IMR-90 (cell line): ENCODE data around the gene TMEM114. TPM values are rescaled to one million over a fixed set of nuclear protein-coding genes. Genes with fewer than 3 reads are reported as not detected.

ENCODE experiments used
- ATAC-seq: fragments of 200-7000 bp; cut with Tn5 transposase; 2 replicates; pipeline ENCODE4 v1.9.1; 2020; ENCODE audit warnings: low read depth, mild to moderate bottlenecking, moderate library complexity
- BruUV-seq: library from RNA; stranded (reverse); fragments of 400-500 nt; replicated peaks from 2 replicates; lab custom pipeline; 2021; lab: Mats Ljungman, UMichigan
- CTCF ChIA-PET: fragments of 300-600 bp; formaldehyde crosslinking; extraction: SDS; loops from one replicate; lab custom pipeline; 2021; ENCODE audit warnings: antibody characterized with exemption; lab: Yijun Ruan, JAX
- POLR2A ChIA-PET: fragments of 300-600 bp; sonication (Branson Sonifier 250); formaldehyde crosslinking; loops from one replicate; lab custom pipeline; 2022; ENCODE audit warnings: antibody characterized with exemption; ENCODE audit not compliant: unreplicated experiment; lab: Charles Lee
- DNase-seq: peaks from one replicate; pipeline ENCODE4 v3.0.0; 2013
- H2AFZ ChIP-seq: replicated peaks from 2 replicates; pipeline ENCODE3; 2013; ENCODE audit warnings: low read length, mild to moderate bottlenecking; ENCODE audit not compliant: poor library complexity
- H2AK5ac ChIP-seq: 2 replicates; pipeline ENCODE4 v1.6.1; 2013; ENCODE audit warnings: low read depth, low read length, inconsistent platforms
- H2AK9ac ChIP-seq: replicated peaks from 2 replicates; pipeline ENCODE3; 2013; ENCODE audit warnings: mild to moderate bottlenecking, low read depth, low read length, moderate library complexity; ENCODE audit not compliant: poor library complexity
- H2BK120ac ChIP-seq: 2 replicates; pipeline ENCODE4 v1.6.1; 2013; ENCODE audit warnings: low read depth, low read length, inconsistent platforms
- H2BK15ac ChIP-seq: 3 replicates; pipeline ENCODE4 v1.6.1; 2013; ENCODE audit warnings: low read depth, low read length, inconsistent platforms
- H2BK20ac ChIP-seq: 2 replicates; pipeline ENCODE4 v1.6.1; 2013; ENCODE audit warnings: low read depth, mild to moderate bottlenecking, inconsistent platforms, low read length, moderate library complexity
- H2BK5ac ChIP-seq: 2 replicates; pipeline ENCODE4 v1.6.1; 2013; ENCODE audit warnings: mild to moderate bottlenecking, low read depth, low read length, inconsistent platforms; ENCODE audit not compliant: poor library complexity, severe bottlenecking
- H3K14ac ChIP-seq: replicated peaks from 2 replicates; pipeline ENCODE4 v1.6.1; 2013; ENCODE audit warnings: low read depth, low read length, inconsistent platforms
- H3K18ac ChIP-seq: 2 replicates; pipeline ENCODE4 v1.6.1; 2013; ENCODE audit warnings: low read depth, low read length, control low read depth
- H3K23ac ChIP-seq: 2 replicates; pipeline ENCODE4 v1.6.1; 2013; ENCODE audit warnings: low read depth, low read length, inconsistent platforms
- H3K27ac ChIP-seq: 2 replicates; pipeline ENCODE4 v1.5.1; 2013; ENCODE audit warnings: mild to moderate bottlenecking, control low read depth, low read length; ENCODE audit not compliant: insufficient read depth
- H3K27me3 ChIP-seq: 2 replicates; pipeline ENCODE4 v1.6.1; 2013; ENCODE audit warnings: low read length; ENCODE audit not compliant: control insufficient read depth, insufficient read depth
- H3K36me3 ChIP-seq: 2 replicates; pipeline ENCODE4 v1.6.1; 2013; ENCODE audit warnings: low read length, mixed read lengths; ENCODE audit not compliant: control insufficient read depth, insufficient read depth
- H3K4ac ChIP-seq: 2 replicates; pipeline ENCODE4 v1.6.1; 2013; ENCODE audit warnings: low read depth, low read length, inconsistent platforms
- H3K4me1 ChIP-seq: 2 replicates; pipeline ENCODE4 v1.6.1; 2013; ENCODE audit warnings: low read length, mixed read lengths; ENCODE audit not compliant: control insufficient read depth, insufficient read depth
- H3K4me2 ChIP-seq: 2 replicates; pipeline ENCODE4 v1.6.1; 2013; ENCODE audit warnings: low read depth, mild to moderate bottlenecking, control low read depth, low read length, moderate library complexity
- H3K4me3 ChIP-seq: 2 replicates; pipeline ENCODE4 v1.5.1; 2013; ENCODE audit warnings: low read depth, mild to moderate bottlenecking, control low read depth, low read length, moderate library complexity; ENCODE audit not compliant: insufficient read depth
- H3K56ac ChIP-seq: 2 replicates; pipeline ENCODE4 v1.6.1; 2013; ENCODE audit warnings: low read length, inconsistent platforms; ENCODE audit not compliant: insufficient read depth; ENCODE audit errors: extremely low read depth
- H3K79me1 ChIP-seq, 2 experiments: 2 replicates each; pipeline ENCODE4 v1.6.1; 2013; ENCODE audit warnings: low read length in 2 of 2, inconsistent platforms in 1 of 2, low read depth in 1 of 2
- H3K9ac ChIP-seq: 2 replicates; pipeline ENCODE4 v1.6.1; 2013; ENCODE audit warnings: low read depth, low read length, control low read depth
- H3K9me1 ChIP-seq: 2 replicates; pipeline ENCODE4 v1.6.1; 2013; ENCODE audit warnings: low read length, inconsistent platforms; ENCODE audit not compliant: insufficient read depth
- H3K9me3 ChIP-seq: 2 replicates; pipeline ENCODE4 v1.6.1; 2013; ENCODE audit warnings: low read length; ENCODE audit not compliant: control insufficient read depth, insufficient read depth
- H4K20me1 ChIP-seq: 2 replicates; pipeline ENCODE4 v1.6.1; 2013; ENCODE audit warnings: low read length, inconsistent platforms; ENCODE audit not compliant: insufficient read depth
- H4K5ac ChIP-seq: 2 replicates; pipeline ENCODE4 v1.6.1; 2013; ENCODE audit warnings: mild to moderate bottlenecking, low read depth, low read length, control low read depth
- H4K8ac ChIP-seq, 2 experiments: 2 replicates each; pipeline ENCODE4 v1.6.1; 2013; ENCODE audit warnings: low read depth in 2 of 2, low read length in 2 of 2, control low read depth in 1 of 2, inconsistent platforms in 1 of 2
- H4K91ac ChIP-seq: 2 replicates; pipeline ENCODE4 v1.6.1; 2013; ENCODE audit warnings: low read depth, low read length, inconsistent platforms; ENCODE audit not compliant: insufficient read depth
- MXI1 ChIP-seq: IDR thresholded peaks from 2 replicates; pipeline ENCODE4 v1.6.1; 2012; ENCODE audit warnings: low read depth, mild to moderate bottlenecking, low read length, moderate library complexity, borderline replicate concordance
- RAD21 ChIP-seq: IDR thresholded peaks from 2 replicates; pipeline ENCODE4 v1.6.1; 2012; ENCODE audit warnings: low read length, improper control_type of control experiment
- WGBS, 2 experiments: methylation state at CpG; one replicate each; pipeline versions ENCODE4 v1.1.5 to v1.1.7; 2013; ENCODE audit warnings: missing lambda C conversion rate in 2 of 2; ENCODE audit not compliant: insufficient read length in 1 of 2; ENCODE audit errors: extremely low coverage in 2 of 2; 5-methylcytosine and 5-hydroxymethylcytosine counted together
- dilution Hi-C: fragments of 300-500 bp; cut with HindIII; formaldehyde crosslinking; loops from one replicate; pipeline ENCODE4 v1.14.3; 2018; ENCODE audit warnings: low sequenced_read_pairs; ENCODE audit not compliant: unreplicated experiment
- in situ Hi-C: fragments of 300-500 bp; cut with MboI; formaldehyde crosslinking; loops from 3 replicates; pipeline ENCODE4 v1.14.3; 2019; ENCODE audit warnings: low sequenced_read_pairs, inconsistent platforms, mixed read lengths
- intact Hi-C: fragments of 100-400 bp; cut with micrococcal nuclease; formaldehyde crosslinking; loops from 2 replicates; pipeline ENCODE4 v1.10.0; 2022
- polyA plus RNA-seq, 3 experiments: library from polyadenylated mRNA; depleted of rRNA; stranded (reverse); fragments of >200 nt; gene quantifications; 2 replicates each; pipeline ENCODE4 v1.2.3, GENCODE V29; 2012; ENCODE audit warnings: low replicate concordance in 1 of 3
- total RNA-seq: library from RNA; depleted of rRNA; stranded (reverse); fragments of >200 nt; gene quantifications from 2 replicates; pipeline ENCODE4 v1.2.3, GENCODE V29; 2012
- TF ChIP-seq, protein P1 (sequence below): fragments of 150-350 bp; IDR thresholded peaks from 2 replicates; pipeline ENCODE4 v1.6.1; 2017; ENCODE audit warnings: mild to moderate bottlenecking, antibody characterized with exemption, low read length, low read depth
- TF ChIP-seq, protein P2 (sequence below): fragments of 150-350 bp; IDR thresholded peaks from 2 replicates; pipeline ENCODE4 v1.6.1; 2016; ENCODE audit warnings: low read depth, mild to moderate bottlenecking, low read length, moderate library complexity, borderline replicate concordance

TMEM114 gene
- total and polyA plus RNA-seq, 2 of the 4 experiments (the other 2 are of a cell fraction) = not detected

DNA sequence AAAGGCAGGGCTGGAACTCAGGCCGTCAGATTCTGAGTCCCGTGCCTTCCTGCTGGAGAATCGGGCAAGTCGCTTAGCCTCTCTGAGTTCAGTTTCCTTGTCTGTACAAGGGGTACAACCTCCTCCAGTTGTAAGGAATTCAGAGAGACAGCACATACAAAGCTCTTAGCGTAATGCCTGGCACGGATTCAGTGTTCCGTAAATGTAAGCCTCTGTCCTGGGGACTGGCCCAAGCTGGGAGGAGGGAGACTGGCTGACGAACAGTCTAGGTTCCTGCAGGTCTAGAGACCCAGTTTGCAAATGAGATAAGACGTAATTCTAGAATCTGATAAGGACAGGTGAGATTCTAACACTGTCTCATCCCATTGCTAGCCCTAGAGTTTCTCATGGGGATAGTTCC is 41.1 kb upstream of the TMEM114 start:
- intact Hi-C loops (no loop called here), dilution Hi-C loops (no loop called here), in situ Hi-C loops (no loop called here)
- Histone ChIP-seq H3K14ac (no peak overlapping the region), H3K27me3 (no peaks in the 10 kb centered on the region), H2BK15ac (no peak overlapping the region), H4K8ac (no peak overlapping the region), H4K5ac (no peak overlapping the region), H2BK5ac (no peak overlapping the region), H2BK120ac (no peak overlapping the region), H3K4me2 (no peak overlapping the region), H3K9me1 (no peaks in the 10 kb centered on the region), H2AFZ (no peak overlapping the region), H3K27ac (no peak overlapping the region), H3K4ac (no peak overlapping the region), H3K56ac (no peak overlapping the region), H3K4me1 (no peaks in the 10 kb centered on the region), H2AK9ac (no peak overlapping the region), H3K9ac (no peak overlapping the region), H3K18ac (no peak overlapping the region), H3K9me3 (no peaks in the 10 kb centered on the region), H3K36me3 (peaks cover 68% of the 10 kb centered on the region), H2BK20ac (no peak overlapping the region), H4K91ac (no peak overlapping the region), H3K4me3 (no peak overlapping the region), H3K79me1 (peaks cover 0 to 10% of the 10 kb centered on the region in 2 experiments; a peak in 3 of 4 replicates), H2AK5ac (no peak overlapping the region), H3K23ac (no peak overlapping the region), H4K20me1 (peaks cover 7% of the 10 kb centered on the region; the same call in 1 of the 2 replicates)
- DNase-seq (no peak), ATAC-seq (no peak)
- no TSS peak for BruUV-seq
- POLR2A ChIA-PET = no interaction called here
- TF ChIP-seq, protein P1, sequence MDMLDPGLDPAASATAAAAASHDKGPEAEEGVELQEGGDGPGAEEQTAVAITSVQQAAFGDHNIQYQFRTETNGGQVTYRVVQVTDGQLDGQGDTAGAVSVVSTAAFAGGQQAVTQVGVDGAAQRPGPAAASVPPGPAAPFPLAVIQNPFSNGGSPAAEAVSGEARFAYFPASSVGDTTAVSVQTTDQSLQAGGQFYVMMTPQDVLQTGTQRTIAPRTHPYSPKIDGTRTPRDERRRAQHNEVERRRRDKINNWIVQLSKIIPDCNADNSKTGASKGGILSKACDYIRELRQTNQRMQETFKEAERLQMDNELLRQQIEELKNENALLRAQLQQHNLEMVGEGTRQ = no peak
- TF ChIP-seq MXI1 (no peak), RAD21 (no peak)
- TF ChIP-seq, protein P2, sequence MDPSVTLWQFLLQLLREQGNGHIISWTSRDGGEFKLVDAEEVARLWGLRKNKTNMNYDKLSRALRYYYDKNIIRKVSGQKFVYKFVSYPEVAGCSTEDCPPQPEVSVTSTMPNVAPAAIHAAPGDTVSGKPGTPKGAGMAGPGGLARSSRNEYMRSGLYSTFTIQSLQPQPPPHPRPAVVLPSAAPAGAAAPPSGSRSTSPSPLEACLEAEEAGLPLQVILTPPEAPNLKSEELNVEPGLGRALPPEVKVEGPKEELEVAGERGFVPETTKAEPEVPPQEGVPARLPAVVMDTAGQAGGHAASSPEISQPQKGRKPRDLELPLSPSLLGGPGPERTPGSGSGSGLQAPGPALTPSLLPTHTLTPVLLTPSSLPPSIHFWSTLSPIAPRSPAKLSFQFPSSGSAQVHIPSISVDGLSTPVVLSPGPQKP = no peak
- CTCF ChIA-PET = no interaction called here
- 88% methylated on average over 4 of the region's 9 CpGs; no CpG with 5 or more reads in 1 of the 2 experiments for WGBS, 2 experiments
